ENCODE measurements around the gene CTNNA3.
"Not testable (repeated sequence)": the region's sequence is repeated elsewhere in the genome, so short reads cannot be mapped to it uniquely, and the experiment has no call there.

The CTNNA3 gene

DNA sequence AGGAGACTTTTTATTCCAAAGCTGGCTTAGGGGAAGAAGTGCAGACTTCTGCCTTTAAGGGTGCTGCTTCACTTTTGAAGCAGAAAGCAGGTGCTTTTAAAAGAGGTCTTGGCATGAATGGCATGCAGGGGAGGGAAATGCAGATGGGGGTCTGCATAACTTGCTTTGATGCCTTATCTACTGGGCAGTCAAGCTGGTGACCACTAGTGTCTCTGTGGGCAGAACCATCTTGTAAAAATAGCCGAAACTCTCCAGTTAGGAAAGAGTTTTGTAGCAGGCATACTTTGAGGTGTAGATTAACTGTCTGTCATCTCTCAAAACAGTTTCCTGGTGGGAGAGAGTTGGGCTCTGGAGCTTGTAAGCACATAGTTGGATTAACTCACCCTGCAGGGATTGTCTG lies 9.9 kb upstream of the CTNNA3 start:
- TF ChIP-seq, protein P1, sequence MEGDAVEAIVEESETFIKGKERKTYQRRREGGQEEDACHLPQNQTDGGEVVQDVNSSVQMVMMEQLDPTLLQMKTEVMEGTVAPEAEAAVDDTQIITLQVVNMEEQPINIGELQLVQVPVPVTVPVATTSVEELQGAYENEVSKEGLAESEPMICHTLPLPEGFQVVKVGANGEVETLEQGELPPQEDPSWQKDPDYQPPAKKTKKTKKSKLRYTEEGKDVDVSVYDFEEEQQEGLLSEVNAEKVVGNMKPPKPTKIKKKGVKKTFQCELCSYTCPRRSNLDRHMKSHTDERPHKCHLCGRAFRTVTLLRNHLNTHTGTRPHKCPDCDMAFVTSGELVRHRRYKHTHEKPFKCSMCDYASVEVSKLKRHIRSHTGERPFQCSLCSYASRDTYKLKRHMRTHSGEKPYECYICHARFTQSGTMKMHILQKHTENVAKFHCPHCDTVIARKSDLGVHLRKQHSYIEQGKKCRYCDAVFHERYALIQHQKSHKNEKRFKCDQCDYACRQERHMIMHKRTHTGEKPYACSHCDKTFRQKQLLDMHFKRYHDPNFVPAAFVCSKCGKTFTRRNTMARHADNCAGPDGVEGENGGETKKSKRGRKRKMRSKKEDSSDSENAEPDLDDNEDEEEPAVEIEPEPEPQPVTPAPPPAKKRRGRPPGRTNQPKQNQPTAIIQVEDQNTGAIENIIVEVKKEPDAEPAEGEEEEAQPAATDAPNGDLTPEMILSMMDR (IDR thresholded peaks at IDR 0.05), result no peak
- no peaks in the 10 kb centered on the region for H3K27me3 ChIP-seq
- no peak overlapping the region for H3K27ac ChIP-seq

GRCh38 chr10:67699613-67700270 lies 3.7 kb upstream of the CTNNA3 start:
- not testable (repeated sequence) for H3K4me1 ChIP-seq (ENCODE audit: control insufficient read depth in 1 of 2, insufficient read depth in 1 of 2, low read depth in 1 of 2, low read length in 1 of 2); H3K36me3 ChIP-seq; H3K27ac ChIP-seq; H3K4me3 ChIP-seq (ENCODE audit: low read depth in 1 of 2, low read length in 1 of 2); H3K9me3 ChIP-seq
- H3K27me3 ChIP-seq, result peaks cover 27% of the 10 kb centered on the region

More for the DNA sequence above, 9.9 kb upstream of the CTNNA3 start:
- Histone ChIP-seq H3K4me3 (ENCODE audit: low read depth in 1 of 2, low read length in 1 of 2) (no peak overlapping the region), H3K4me1 (ENCODE audit: control insufficient read depth in 1 of 2, insufficient read depth in 1 of 2, low read depth in 1 of 2, low read length in 1 of 2) (no peaks in the 10 kb centered on the region), H3K9me3 (no peaks in the 10 kb centered on the region), H3K36me3 (no peaks in the 10 kb centered on the region)

GRCh38 chr10:67698164-67698563 lies 2.2 kb upstream of the CTNNA3 start:
- peaks cover 29% of the 10 kb centered on the region for H3K27me3 ChIP-seq
- no peak overlapping the region for H3K27ac ChIP-seq
- no peak overlapping the region for H3K4me3 ChIP-seq (ENCODE audit: low read depth in 1 of 2, low read length in 1 of 2)
- no peaks in the 10 kb centered on the region for H3K4me1 ChIP-seq (ENCODE audit: control insufficient read depth in 1 of 2, insufficient read depth in 1 of 2, low read depth in 1 of 2, low read length in 1 of 2)
- TF ChIP-seq, protein P1 (IDR thresholded peaks at IDR 0.05), result no peak
- no peaks in the 10 kb centered on the region for H3K9me3 ChIP-seq
- H3K36me3 ChIP-seq, result no peaks in the 10 kb centered on the region

GRCh38 chr10:67697724-67698131 lies 1.7 kb upstream of the CTNNA3 start:
- Histone ChIP-seq H3K27me3 (peaks cover 29% of the 10 kb centered on the region), H3K27ac (no peak overlapping the region), H3K36me3 (no peaks in the 10 kb centered on the region), H3K4me1 (ENCODE audit: control insufficient read depth in 1 of 2, insufficient read depth in 1 of 2, low read depth in 1 of 2, low read length in 1 of 2) (no peaks in the 10 kb centered on the region), H3K4me3 (ENCODE audit: low read depth in 1 of 2, low read length in 1 of 2) (no peak overlapping the region), H3K9me3 (no peaks in the 10 kb centered on the region)
- TF ChIP-seq, protein P1 (IDR thresholded peaks at IDR 0.05), result no peak

DNA sequence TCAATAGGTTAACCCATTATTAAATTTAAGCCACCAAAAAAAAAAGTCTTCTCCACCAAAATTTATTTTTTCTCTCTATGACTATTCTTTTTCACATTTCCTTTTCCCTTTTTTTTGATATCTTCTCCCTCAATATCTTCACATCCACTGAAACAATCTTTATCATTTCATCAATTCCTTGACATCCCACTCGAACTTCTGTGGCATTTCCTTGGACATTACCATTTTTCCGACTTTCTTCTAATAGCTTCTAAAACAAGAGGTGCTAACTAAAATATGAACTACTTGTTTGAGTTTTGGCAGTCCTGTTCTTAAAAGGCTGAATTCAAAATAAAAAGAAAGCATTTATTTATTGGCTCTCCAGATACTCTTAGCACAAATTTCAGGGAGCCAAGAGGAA lies 684 bp upstream of the CTNNA3 start:
- no peak overlapping the region for H3K27ac ChIP-seq
- TF ChIP-seq, protein P1 (IDR thresholded peaks at IDR 0.05), result no peak
- H3K9me3 ChIP-seq, result no peaks in the 10 kb centered on the region
- peaks cover 29% of the 10 kb centered on the region for H3K27me3 ChIP-seq
- no peak overlapping the region for H3K4me3 ChIP-seq (ENCODE audit: low read depth in 1 of 2, low read length in 1 of 2)
- no peaks in the 10 kb centered on the region for H3K36me3 ChIP-seq
- H3K4me1 ChIP-seq (ENCODE audit: control insufficient read depth in 1 of 2, insufficient read depth in 1 of 2, low read depth in 1 of 2, low read length in 1 of 2), result no peaks in the 10 kb centered on the region

- Histone ChIP-seq H3K4me1 (ENCODE audit: control insufficient read depth in 1 of 2, insufficient read depth in 1 of 2, low read depth in 1 of 2, low read length in 1 of 2) (no peaks in the 10 kb centered on the region), H3K36me3 (no peaks in the 10 kb centered on the region), H3K27me3 (peaks cover 29% of the 10 kb centered on the region), H3K4me3 (ENCODE audit: low read depth in 1 of 2, low read length in 1 of 2) (no peak overlapping the region), H3K9me3 (no peaks in the 10 kb centered on the region), H3K27ac (no peak overlapping the region)
- TF ChIP-seq, protein P1 (IDR thresholded peaks at IDR 0.05), result no peak
Observed at GRCh38 chr10:67695555-67695954, 440 bp downstream of the CTNNA3 start.

- H3K36me3 ChIP-seq; H3K4me1 ChIP-seq (ENCODE audit: control insufficient read depth in 1 of 2, insufficient read depth in 1 of 2, low read depth in 1 of 2, low read length in 1 of 2); H3K27ac ChIP-seq; H3K4me3 ChIP-seq (ENCODE audit: low read depth in 1 of 2, low read length in 1 of 2); H3K9me3 ChIP-seq: not testable (repeated sequence)
- peaks cover 23% of the 10 kb centered on the region for H3K27me3 ChIP-seq
Observed at GRCh38 chr10:67691861-67692260, 4.1 kb downstream of the CTNNA3 start.

- not testable (repeated sequence) for H3K4me3 ChIP-seq (ENCODE audit: low read depth in 1 of 2, low read length in 1 of 2); H3K27ac ChIP-seq; H3K4me1 ChIP-seq (ENCODE audit: control insufficient read depth in 1 of 2, insufficient read depth in 1 of 2, low read depth in 1 of 2, low read length in 1 of 2); H3K36me3 ChIP-seq; H3K9me3 ChIP-seq
- H3K27me3 ChIP-seq, result peaks cover 10% of the 10 kb centered on the region
Observed at GRCh38 chr10:67690540-67690939, 5.5 kb downstream of the CTNNA3 start.

DNA sequence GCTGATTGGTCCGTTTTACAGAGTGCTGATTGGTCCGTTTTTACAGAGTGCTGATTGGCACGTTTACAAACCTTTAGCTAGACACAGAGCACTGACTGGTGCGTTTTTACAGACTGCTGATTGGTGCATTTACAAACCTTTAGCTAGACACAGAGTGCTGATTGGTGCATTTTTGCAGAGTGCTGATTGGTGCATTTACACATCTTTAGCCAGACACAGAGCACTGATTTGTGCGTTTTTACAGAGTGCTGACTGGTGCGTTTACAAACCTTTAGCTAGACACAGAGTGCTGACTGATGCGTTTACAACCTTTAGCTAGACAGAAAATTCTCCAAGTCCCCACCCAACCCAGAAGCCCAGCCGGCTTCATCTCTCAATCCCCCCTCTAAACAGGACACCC lies 11.9 kb downstream of the CTNNA3 start:
- H3K27ac ChIP-seq; H3K36me3 ChIP-seq; H3K4me3 ChIP-seq (ENCODE audit: low read depth in 1 of 2, low read length in 1 of 2); H3K9me3 ChIP-seq; H3K27me3 ChIP-seq; H3K4me1 ChIP-seq (ENCODE audit: control insufficient read depth in 1 of 2, insufficient read depth in 1 of 2, low read depth in 1 of 2, low read length in 1 of 2): not testable (repeated sequence)
